Keratinocyte (primary cell): Measurements from ENCODE around the gene KIF22.

ENCODE experiments used
- CTCF ChIP-seq, 3 experiments: IDR thresholded peaks in 1 of 3; conservative IDR thresholded peaks in 1 of 3; optimal IDR thresholded peaks in 1 of 3; 2 replicates in 2 of 3; 3 replicates in 1 of 3; pipeline versions ENCODE3 to v1.5.1; 2011; ENCODE audit warnings: low read length in 3 of 3, mild to moderate bottlenecking in 3 of 3, moderate library complexity in 2 of 3, control low read depth in 1 of 3, inconsistent platforms in 1 of 3; ENCODE audit not compliant: insufficient read depth in 2 of 3; ENCODE audit errors: extremely low read depth in 1 of 3
- EZH2 ChIP-seq: IDR thresholded peaks from one replicate; pipeline ENCODE4 v1.6.1; 2012; ENCODE audit warnings: inconsistent platforms, mild to moderate bottlenecking, low read length, moderate library complexity

GRCh38 chr16:29763326-29763725 lies 27.2 kb upstream of the KIF22 start:
- TF ChIP-seq EZH2 (no peak), CTCF (optimal IDR thresholded peaks at IDR 0.05 in 1 of 3, IDR thresholded peaks at IDR 0.05 in 1 of 3, conservative IDR thresholded peaks at IDR 0.05 in 1 of 3; ENCODE audit: extremely low read depth in 1 of 3, insufficient read depth in 2 of 3, low read length in 3 of 3) (no peak)
